GM21529 (cell line): ENCODE measurements around the gene PGM5.
A peak's percentile ranks its signal among the peaks of the same experiment; 100 is the strongest.

Experiments used
- ATAC-seq: cut with Tn5 transposase; IDR thresholded peaks from one replicate; pipeline ENCODE4 v1.9.1; 2021; ENCODE audit not compliant: unreplicated experiment

Gene PGM5

DNA sequence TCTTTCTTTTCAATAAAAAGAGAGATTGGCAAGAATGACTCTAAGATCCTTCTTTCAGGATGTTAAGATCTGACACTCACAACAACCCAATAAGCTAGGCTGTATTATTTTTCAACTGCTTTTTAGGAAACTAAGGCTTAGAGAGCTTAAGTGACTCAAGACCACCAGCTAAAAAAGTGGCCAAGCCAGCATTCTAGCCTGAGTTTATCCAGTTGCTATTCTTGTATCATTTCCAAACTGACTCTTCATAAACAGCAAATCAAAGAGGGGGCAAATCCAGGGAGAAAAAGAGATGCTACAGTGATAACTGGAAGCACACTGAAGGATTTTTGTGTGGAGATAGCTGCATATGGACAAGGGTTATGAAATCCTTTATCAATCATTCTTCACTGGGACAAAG is 137.1 kb downstream of the PGM5 start:
- ATAC-seq = no peak

- no peak for ATAC-seq
Measured at GRCh38 chr9:68493958-68494577, 137.7 kb downstream of the PGM5 start.

DNA sequence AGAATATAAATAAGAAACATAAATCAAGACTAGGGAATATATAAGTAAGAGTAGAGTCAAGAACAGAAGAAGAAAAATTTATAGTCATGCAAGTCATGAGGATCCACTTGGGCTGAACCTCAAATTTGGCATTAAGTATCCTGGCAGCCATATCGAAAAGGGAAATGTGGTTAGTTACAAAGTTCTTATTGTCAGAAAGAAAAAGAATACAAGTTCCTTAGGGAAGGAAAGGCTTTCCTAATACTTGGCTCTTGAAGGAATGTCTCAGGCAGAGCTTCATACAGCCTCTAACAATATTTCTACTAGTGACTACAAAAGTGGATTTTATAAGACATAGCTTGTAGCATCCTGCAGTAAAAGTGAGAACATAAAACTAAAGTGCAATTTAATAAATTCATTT is 138.8 kb downstream of the PGM5 start:
- ATAC-seq = no peak

DNA sequence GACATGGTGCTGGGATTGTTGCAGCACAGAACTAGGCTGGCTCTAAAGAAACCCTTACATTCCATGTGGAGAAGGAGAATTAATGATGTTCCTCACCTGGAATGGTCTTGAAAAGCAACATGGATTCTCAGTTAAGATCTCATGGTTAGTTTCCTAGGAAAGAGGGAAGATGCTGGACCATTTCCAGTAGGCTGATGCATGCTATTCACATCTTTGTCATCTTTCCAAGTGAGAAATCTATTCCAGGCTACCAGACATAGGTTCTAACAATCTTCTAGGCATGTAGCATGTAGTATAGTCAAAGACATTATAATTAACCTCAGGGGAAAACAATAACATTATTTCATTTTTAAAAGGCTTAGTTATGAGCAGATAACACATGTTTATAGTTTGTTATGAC is 139.9 kb downstream of the PGM5 start:
- ATAC-seq = no peak

- no peak for ATAC-seq
Measured at GRCh38 chr9:68497629-68498028, 141.2 kb downstream of the PGM5 start.

GRCh38 chr9:68498816-68499215 is 142.4 kb downstream of the PGM5 start:
- ATAC-seq = no peak

- ATAC-seq = no peak
Measured at GRCh38 chr9:68500457-68501381, 144.3 kb downstream of the PGM5 start.

GRCh38 chr9:68502279-68502678 is 145.9 kb downstream of the PGM5 start:
- no peak for ATAC-seq

DNA sequence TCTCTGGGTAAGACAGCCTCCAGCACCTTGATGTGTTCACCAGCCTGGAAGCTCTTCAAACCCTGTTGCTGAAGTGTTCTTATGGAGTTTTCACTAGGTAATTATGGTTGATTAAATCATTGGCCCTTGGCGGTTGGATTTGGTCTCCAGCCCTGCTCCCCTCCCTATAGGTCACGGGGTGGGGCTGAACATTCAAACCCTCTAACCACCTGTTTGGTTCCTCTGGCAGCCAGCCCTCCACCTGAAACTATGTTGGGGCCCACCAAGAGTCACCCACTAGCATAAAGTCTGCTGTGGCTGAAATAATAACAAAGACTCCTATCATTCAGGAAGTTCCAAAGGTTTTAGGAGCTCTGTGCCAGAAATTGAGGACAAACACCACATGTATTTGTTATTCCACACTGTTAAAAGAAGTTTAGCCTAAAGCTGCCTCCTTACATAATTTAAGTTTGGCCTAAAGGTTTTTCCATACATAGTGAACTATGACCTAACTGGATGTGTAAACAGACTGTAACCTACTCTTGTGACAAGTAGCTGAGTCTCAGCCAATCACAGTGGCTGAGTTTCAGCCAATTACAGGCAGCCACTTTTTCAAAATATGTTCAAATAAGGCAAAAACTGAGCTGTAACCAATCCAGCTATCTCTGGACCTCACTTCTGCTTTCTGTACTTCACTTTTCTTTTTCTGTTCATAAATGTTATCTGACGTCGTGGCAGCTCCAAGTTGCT is 149.4 kb downstream of the PGM5 start:
- ATAC-seq = peak; percentile 73

GRCh38 chr9:68506551-68506950 is 150.1 kb downstream of the PGM5 start:
- no peak for ATAC-seq

GRCh38 chr9:68507130-68507805 is 150.9 kb downstream of the PGM5 start:
- ATAC-seq = no peak

GRCh38 chr9:68507806-68508145 is 151.4 kb downstream of the PGM5 start:
- ATAC-seq = no peak

DNA sequence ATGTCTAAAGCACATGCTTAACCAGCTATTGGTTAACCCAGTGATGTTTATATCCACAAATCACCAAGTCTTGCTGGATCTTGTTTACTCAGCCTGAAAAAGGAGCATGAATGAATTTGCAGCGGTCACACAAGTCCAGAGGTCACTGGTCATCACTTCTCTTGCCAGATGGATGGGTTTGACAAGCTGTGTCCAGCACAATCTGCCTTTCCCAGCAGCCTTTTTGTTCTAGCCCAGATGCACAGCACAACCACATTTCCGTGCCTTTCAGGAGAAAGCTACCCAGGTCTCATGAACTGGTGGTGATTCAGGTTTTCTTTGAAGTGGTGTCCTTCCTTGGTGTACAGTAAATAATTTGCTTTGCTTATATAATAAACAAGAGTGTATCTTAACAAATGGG is 152.1 kb downstream of the PGM5 start:
- ATAC-seq = no peak

GRCh38 chr9:68509689-68510088 is 153.3 kb downstream of the PGM5 start:
- no peak for ATAC-seq

DNA sequence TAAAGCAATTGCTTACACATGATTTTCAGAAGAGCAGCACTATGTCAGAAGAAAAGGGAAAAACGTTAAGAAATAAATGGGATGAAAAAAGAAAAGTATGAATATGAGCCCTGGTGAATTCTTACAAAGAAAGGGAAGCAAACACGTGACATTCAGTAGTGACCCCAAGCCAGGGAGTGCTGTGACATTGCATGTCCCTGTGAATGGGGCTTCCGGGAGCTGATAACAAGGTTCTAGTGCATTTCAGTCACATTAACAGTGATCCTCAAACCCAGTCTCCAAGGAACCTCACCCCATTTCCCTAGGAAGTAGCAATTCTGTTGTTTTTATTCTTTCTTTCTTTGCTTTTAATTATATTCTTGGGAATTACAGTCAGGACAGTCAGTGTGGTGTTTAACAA is 157.0 kb downstream of the PGM5 start:
- no peak for ATAC-seq

DNA sequence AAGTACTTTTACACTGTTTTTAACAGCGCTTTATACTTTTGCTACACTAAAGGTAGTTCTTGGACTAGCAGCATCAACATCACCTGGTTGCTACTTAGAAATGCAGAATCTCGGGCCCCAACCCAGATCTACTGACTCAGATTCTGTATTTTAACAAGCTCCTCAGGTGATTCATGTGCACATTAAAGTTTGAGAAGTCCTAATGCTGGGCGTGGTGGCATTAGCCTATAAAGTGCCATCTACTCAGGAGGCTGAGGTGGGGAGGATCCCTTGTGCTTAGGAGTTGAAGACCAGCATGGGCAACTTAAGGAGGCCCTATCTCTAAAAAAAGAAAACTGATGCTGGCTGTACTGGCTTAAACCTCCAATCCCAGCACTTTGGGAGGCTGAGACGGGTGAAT is 157.6 kb downstream of the PGM5 start:
- no peak for ATAC-seq

GRCh38 chr9:68515326-68516017 is 159.1 kb downstream of the PGM5 start:
- no peak for ATAC-seq

DNA sequence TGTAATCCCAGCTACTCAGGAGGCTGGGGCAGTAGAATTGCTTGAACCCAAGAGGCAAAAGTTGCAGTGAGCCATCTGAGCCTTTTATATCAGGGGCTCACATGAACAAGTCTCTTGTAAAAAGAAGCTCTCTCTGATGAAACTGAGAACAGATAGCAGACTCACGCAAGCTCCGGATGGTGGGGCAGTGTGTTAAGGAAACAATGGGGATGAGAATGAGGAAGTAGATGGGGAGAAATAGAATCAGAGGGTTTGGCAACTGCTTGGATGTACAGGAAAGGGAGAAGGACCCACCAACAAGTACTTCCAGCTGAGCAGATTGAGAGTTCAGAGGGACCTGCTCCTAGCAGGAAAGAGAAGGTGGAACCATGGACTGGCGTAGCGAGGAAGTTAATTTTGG is 165.7 kb downstream of the PGM5 start:
- no peak for ATAC-seq

- no peak for ATAC-seq
Measured at GRCh38 chr9:68522954-68523353, 166.5 kb downstream of the PGM5 start.

DNA sequence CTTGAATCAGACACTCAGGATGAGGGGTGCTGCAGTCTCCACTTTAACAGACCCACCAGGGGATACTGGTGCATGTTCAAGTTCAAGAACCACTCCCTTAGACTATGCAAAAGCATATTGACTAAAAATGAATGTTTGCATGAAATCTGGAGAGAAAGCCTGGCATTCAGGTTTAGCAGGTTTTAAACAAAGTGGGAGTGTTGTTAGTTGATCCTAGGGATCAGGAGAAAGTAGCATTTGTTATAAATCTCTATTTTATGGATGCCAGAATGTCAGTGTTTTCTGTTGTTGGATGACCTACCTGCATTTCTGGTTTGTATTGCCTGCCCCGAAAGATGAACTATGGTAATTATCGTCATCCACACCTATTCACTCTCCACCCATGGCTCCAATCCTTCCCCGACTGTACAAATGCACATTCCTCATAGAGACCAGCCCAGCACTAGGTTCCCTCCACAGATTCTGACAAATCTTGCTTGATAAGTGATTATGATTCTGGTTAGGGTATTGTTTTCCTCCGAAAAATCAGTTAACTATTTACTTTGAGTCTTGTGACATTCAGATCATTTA is 167.0 kb downstream of the PGM5 start:
- ATAC-seq = no peak
